Adrenal gland (tissue), 5 donors: ENCODE measurements around the gene DARS2.

Experiments
- POLR2A ChIP-seq, 2 donors: fragments of 450-650 bp; IDR thresholded peaks; one replicate each; pipeline ENCODE4 v1.6.1; 2017; ENCODE audit warnings: antibody characterized with exemption in 2 of 2, mild to moderate bottlenecking in 2 of 2, moderate library complexity in 1 of 2
- TF ChIP-seq, protein P1 (sequence below), 6 experiments: fragments of 450-650 bp in 4 of 6; fragments of 200-600 bp in 2 of 6; sonication (generic) in 1 of 6; IDR thresholded peaks; 1 replicate in 5 of 6; 2 replicates in 1 of 6; pipeline versions ENCODE4 v1.5.1 to v1.8.0; 2016 to 2021; ENCODE audit warnings: antibody characterized with exemption in 6 of 6, mild to moderate bottlenecking in 2 of 6, moderate library complexity in 1 of 6
- donor health status: DM: no; HTN: no; CAD: no.

DNA sequence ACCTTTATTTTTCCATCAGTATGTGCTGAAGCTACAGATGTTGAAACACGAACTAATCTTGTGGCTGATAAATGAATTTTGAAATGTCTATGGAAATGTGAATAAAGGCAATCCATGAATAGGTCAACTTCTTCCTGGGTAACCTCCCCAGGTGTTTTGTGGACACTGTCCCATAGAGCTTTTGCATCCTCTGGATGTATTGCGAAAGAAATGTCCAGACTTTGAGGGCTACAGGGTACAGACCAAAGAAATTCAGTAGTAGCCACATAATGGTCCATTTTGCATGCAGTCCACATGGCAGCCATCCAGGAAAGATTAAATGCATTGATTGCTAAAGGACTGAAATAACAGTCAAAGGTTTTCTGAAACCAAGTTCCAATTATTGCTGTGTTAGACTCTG is 21.5 kb upstream of the DARS2 start:
- TF ChIP-seq POLR2A (IDR thresholded peaks at IDR 0.05) = no peak
- TF ChIP-seq, protein P1, sequence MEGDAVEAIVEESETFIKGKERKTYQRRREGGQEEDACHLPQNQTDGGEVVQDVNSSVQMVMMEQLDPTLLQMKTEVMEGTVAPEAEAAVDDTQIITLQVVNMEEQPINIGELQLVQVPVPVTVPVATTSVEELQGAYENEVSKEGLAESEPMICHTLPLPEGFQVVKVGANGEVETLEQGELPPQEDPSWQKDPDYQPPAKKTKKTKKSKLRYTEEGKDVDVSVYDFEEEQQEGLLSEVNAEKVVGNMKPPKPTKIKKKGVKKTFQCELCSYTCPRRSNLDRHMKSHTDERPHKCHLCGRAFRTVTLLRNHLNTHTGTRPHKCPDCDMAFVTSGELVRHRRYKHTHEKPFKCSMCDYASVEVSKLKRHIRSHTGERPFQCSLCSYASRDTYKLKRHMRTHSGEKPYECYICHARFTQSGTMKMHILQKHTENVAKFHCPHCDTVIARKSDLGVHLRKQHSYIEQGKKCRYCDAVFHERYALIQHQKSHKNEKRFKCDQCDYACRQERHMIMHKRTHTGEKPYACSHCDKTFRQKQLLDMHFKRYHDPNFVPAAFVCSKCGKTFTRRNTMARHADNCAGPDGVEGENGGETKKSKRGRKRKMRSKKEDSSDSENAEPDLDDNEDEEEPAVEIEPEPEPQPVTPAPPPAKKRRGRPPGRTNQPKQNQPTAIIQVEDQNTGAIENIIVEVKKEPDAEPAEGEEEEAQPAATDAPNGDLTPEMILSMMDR (IDR thresholded peaks at IDR 0.05) = no peak
